BE2C (cell line): Measurements from ENCODE around the gene SETD6.

Experiments
- DNase-seq: peaks from one replicate; pipeline ENCODE4 v3.0.0-alpha.2; 2020
- H3K27me3 ChIP-seq: fragments of 250-450 bp; sonication (Bioruptor Pico); 2 replicates; pipeline ENCODE4 v1.5.1; 2020; ENCODE audit warnings: mild to moderate bottlenecking
- H3K36me3 ChIP-seq: fragments of 250-450 bp; sonication (Bioruptor Pico); 2 replicates; pipeline ENCODE4 v1.5.1; 2020; ENCODE audit warnings: mild to moderate bottlenecking
- H3K4me1 ChIP-seq: fragments of 250-450 bp; sonication (Bioruptor Pico); 2 replicates; pipeline ENCODE4 v1.5.1; 2020
- H3K4me3 ChIP-seq: 2 replicates; pipeline ENCODE4 v1.5.1; 2011; ENCODE audit warnings: low read depth, low read length
- H3K9me3 ChIP-seq: fragments of 250-450 bp; sonication (Bioruptor Pico); 2 replicates; pipeline ENCODE4 v1.5.1; 2020
- TF ChIP-seq, protein P1 (sequence below): IDR thresholded peaks from 2 replicates; pipeline ENCODE4 v1.5.1; 2012; ENCODE audit warnings: mild to moderate bottlenecking, low read depth, low read length

SETD6 gene

GRCh38 chr16:58499615-58500351, 15.5 kb upstream of the SETD6 start, which contains the start of gene NDRG4:
Gene NDRG4, plus strand, starts transcription at chr16:58500143. Its CDS starts 106 bp downstream, at chr16:58500249.
- Histone ChIP-seq H3K4me3 (peak within 1 kb of the TSS; percentile 89), H3K9me3 (no peaks in the 10 kb centered on the region), H3K27me3 (no peaks in the 10 kb centered on the region), H3K36me3 (peaks cover 12% of the 10 kb centered on the region), H3K4me1 (peaks cover 18% of the 10 kb centered on the region)
- peak; percentile 98 for DNase-seq
- TF ChIP-seq, protein P1, sequence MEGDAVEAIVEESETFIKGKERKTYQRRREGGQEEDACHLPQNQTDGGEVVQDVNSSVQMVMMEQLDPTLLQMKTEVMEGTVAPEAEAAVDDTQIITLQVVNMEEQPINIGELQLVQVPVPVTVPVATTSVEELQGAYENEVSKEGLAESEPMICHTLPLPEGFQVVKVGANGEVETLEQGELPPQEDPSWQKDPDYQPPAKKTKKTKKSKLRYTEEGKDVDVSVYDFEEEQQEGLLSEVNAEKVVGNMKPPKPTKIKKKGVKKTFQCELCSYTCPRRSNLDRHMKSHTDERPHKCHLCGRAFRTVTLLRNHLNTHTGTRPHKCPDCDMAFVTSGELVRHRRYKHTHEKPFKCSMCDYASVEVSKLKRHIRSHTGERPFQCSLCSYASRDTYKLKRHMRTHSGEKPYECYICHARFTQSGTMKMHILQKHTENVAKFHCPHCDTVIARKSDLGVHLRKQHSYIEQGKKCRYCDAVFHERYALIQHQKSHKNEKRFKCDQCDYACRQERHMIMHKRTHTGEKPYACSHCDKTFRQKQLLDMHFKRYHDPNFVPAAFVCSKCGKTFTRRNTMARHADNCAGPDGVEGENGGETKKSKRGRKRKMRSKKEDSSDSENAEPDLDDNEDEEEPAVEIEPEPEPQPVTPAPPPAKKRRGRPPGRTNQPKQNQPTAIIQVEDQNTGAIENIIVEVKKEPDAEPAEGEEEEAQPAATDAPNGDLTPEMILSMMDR = no peak

DNA sequence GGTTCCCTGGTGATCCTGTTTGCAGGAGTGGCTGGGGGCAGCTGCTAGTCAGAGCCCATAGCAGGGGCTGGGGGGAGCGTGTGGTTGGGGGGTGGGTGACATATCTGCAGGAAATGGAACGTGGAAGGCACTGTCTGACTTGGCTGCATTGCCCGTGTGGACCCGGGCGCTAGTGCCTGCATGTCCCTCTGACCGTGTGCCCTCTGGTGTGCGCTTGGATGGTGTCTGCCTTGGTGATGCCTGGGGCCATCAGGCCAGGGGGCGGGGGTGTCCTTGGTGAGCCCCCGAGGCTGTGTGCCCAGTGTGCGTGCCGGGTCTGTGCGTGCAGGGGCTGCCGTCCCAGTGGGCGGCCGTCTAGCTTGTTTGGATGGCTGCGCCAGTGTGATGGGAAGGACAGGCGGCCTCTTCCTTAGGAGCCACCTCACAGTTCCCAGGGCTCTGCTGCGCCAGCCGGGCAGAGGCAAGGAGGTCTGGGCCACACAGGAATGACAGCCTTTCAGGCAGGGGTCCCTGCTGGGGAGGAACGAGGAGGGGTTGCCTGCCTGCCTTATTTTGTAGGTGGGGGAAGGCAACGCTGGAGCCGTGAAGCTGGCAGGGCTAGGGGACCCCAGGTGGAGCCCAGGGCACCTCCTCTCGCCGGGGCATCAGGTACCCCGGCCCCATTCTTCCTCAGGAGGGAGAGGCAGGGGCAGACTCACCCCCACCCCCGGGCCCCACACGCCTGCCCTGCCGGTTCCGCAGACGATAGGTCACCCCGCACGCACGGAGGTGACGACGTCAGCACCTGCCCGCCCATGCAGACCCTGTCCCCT, 14.7 kb upstream of the SETD6 start:
- H3K27me3 ChIP-seq = no peaks in the 10 kb centered on the region
- peak; percentile 45 for DNase-seq
- H3K4me1 ChIP-seq = peaks cover 12% of the 10 kb centered on the region
- no peaks in the 10 kb centered on the region for H3K9me3 ChIP-seq
- H3K36me3 ChIP-seq = peaks cover 12% of the 10 kb centered on the region
- TF ChIP-seq, protein P1 = no peak
- peak overlapping the region; percentile 89 for H3K4me3 ChIP-seq

- Histone ChIP-seq H3K4me3 (peak overlapping the region; percentile 89), H3K9me3 (no peaks in the 10 kb centered on the region), H3K27me3 (no peaks in the 10 kb centered on the region), H3K4me1 (peaks cover 6% of the 10 kb centered on the region), H3K36me3 (peaks cover 12% of the 10 kb centered on the region)
- TF ChIP-seq, protein P1 = no peak
- DNase-seq = peak; percentile 81
Observed at GRCh38 chr16:58501242-58502131, 13.8 kb upstream of the SETD6 start.

GRCh38 chr16:58502217-58502921, 12.9 kb upstream of the SETD6 start:
- Histone ChIP-seq H3K4me3 (no peak overlapping the region), H3K4me1 (peaks cover 6% of the 10 kb centered on the region), H3K9me3 (no peaks in the 10 kb centered on the region), H3K36me3 (peaks cover 19% of the 10 kb centered on the region), H3K27me3 (no peaks in the 10 kb centered on the region)
- TF ChIP-seq, protein P1 = no peak
- no peak for DNase-seq

- TF ChIP-seq, protein P1 = no peak
Observed at GRCh38 chr16:58503166-58503862, 12.0 kb upstream of the SETD6 start.

More at GRCh38 chr16:58503166-58503862, 12.0 kb upstream of the SETD6 start:
- no peak for DNase-seq
- H3K4me3 ChIP-seq = no peak overlapping the region
- no peaks in the 10 kb centered on the region for H3K9me3 ChIP-seq
- peaks cover 6% of the 10 kb centered on the region for H3K4me1 ChIP-seq
- H3K36me3 ChIP-seq = peaks cover 20% of the 10 kb centered on the region
- H3K27me3 ChIP-seq = no peaks in the 10 kb centered on the region
